HG03571 (cell line): ENCODE results near the gene RNF213.
"Not testable (repeated sequence)": the region's sequence is repeated elsewhere in the genome, so short reads cannot be mapped to it uniquely, and the experiment has no call there.

Source experiments
- ATAC-seq: cut with Tn5 transposase; IDR thresholded peaks from one replicate; pipeline ENCODE4 v1.9.1; 2021; ENCODE audit not compliant: unreplicated experiment

RNF213 gene

DNA sequence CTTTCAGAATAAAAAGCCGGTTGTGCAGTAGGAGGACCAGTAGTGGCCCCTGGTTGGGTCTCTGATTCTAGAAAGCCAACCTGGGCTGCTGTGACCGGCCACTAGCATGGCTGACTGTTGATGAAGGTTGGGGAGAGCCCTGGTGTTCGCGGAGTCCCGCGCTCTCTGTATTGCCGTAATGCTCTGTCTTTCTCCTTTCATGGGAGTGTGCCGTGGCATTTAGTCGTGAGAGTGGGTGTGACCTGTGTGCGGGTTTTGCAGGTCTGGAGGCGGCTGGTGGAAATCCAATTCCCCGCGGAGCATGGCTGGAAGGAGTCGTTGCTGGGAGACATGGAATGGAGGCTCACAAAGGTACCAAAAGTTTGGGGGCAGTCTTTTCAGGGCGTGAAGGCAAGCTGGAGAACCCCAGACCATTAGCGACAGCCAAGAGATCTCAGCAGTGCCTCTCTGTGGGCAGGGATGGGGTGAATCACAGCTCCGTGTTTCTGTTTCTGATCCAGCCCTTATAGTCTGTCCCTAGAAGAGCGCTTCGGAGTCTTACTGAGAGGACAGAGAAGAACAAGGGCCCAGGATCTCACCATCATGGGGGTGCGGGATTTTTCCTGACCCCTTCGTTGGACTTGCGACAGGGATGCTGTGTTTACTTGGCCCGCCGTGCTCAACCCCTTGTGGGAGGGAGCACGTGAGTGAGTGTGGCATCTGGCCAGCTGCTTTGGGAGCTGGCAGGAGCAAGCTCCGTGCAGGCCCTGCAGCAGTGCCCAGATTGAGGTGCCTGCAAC is 56.5 kb downstream of the RNF213 start:
- ATAC-seq: no peak

DNA sequence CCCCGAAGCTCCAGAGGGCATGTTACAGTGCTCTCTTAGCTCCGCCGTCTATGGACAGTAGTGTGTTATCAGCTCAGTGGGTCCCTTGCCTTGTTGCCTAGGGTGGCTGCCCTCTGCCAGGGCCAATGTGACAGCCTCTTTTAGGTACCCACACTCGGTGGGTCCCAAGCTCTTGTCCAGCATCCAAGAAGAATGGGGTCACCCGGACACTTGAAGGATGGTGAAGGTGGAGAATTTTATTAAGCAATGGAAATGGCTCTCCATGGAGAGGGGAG is 57.0 kb downstream of the RNF213 start:
- ATAC-seq: no peak

DNA sequence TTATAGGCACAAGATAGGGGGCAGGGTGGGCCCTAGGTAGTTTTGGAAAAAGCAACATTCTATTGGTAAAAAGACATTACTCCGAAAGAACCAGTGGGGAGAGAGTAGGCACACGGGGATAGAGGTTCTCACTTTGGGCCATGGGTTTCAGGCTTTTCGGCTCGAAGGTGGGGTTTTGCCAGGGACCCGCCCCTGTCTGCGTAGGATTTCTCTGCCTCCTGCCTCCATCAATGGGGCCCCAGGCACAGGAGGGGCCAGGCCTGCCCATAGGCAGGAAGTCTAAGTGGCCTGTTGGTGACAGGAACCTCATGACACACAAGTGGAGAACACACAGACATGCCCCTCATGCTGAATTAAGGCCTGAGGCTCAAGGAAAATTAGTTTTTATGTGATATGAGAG is 57.5 kb downstream of the RNF213 start:
- no peak for ATAC-seq

DNA sequence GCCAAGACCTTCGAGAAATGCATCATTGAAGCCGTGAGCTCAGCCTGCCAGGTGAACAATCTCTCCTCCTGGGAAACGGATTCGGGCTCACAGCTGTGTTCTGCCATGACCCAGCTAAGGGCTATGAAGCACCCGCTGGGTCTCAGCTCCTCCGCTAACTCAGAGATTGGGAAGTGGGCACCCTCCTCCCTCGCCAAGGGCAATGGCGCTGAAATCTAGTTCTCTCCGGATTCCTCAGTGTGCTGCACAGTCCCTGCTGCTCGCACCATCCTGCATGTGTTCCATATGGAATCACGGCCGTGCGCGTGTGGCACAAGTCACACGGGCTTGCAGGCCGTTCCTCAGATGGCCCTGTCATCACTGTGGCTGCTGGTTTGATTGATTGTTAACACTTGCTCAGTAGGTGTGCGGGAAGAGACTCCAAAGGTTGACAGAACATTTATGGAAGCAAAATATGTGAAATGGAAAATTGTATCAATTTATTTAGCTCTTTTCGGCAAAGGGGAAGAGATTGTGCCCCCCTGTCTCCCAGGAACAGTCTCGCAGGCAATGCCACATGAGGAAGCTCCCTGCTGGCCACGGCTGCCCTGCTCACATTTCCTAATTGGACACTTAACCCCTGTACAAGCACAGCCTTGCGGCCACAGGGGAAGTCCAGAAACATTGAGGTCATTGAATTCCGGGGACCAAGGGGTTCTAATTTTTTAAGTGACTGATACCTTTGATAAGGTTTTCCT is 58.8 kb downstream of the RNF213 start:
- no peak for ATAC-seq

DNA sequence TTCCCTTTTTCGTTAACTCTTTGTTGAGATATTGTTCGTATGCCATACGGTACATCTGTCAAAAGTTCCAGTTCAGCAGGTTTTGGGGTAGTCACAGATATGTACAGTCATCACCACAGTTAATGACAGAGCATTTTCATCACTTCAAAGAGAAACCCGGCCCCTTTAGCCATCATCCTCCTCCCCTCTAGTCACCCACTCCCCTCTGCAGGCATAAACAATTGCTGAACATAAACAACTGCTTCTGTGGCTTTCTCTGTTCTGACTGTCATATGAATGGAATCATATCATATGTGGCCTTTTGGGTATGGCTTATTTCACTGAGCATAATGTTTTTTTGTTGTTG is 59.3 kb downstream of the RNF213 start:
- no peak for ATAC-seq

DNA sequence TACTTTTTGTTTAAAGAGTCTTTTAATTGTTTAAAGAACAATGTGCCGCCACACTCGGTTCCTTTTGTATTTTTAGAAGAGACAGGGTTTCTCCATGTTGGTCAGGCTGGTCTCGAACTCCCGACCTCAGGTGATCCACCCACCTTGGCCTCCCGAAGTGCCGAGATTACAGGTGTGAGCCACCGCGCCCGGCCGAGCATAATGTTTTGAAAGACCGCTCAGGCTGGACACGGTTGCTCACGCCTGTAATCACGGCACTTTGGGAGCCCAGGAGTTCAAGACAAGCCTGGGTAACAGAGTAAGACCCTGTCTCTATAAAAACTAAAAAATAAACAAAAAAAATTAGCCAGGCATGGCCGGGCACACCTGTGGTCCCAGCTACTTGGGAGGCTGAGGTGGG is 59.8 kb downstream of the RNF213 start:
- ATAC-seq: no peak

DNA sequence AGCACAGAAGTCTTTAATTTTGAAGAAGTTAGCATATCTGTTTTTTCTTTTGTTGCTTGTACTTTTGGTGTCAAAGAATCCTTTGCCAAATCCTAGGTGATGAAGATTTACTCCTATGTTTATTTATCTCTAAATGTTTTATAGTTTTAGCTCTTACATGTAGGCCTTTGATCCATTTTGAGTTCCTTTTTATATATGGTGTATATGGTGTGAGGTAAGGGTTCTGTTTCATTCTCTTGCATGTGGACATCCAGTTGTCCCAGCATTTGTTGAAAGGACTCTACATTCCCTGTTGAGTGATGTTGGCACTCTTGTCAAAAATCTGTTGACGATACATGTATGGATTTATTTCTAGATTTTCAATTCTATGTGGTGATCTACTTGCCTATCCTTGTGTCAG is 62.2 kb downstream of the RNF213 start:
- no peak for ATAC-seq

DNA sequence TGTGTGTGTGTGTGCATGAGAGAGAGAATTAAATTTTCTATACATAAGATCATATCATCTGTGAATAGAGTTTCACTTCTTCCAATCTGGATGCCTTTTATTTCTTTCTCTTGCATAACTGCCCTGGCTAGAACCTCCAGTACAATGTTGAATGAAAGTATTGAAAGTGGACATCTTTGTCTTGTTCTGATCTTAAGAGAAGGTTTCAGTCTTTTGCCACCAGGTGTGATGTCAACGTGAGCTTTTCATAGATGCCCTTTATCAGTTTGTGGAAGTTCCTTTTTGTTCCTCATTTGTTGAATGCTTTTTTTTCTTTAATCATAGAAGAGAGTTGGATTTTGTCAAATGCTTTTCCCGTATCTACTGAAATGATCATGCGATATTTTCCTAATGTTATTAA is 63.3 kb downstream of the RNF213 start:
- ATAC-seq: no peak

DNA sequence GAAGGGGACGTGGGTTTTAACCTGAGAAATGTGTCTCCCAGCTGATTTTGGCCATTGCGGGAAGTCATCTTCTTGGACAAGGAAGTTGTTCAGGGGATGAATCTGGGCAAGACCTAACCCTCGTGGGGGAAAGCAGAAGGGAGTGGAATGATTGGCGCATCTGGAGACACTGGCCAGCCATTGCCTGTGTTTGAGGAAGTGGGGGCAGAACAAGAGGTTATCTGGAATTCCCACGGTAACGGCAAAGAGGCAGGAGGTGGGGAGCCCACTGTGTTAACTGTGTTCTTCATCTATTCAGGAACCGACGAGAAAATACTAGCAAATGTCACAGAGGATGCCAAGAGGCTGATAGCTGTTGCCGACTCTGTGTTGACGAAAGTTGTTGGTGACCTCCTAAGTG is 66.9 kb downstream of the RNF213 start:
- no peak for ATAC-seq

DNA sequence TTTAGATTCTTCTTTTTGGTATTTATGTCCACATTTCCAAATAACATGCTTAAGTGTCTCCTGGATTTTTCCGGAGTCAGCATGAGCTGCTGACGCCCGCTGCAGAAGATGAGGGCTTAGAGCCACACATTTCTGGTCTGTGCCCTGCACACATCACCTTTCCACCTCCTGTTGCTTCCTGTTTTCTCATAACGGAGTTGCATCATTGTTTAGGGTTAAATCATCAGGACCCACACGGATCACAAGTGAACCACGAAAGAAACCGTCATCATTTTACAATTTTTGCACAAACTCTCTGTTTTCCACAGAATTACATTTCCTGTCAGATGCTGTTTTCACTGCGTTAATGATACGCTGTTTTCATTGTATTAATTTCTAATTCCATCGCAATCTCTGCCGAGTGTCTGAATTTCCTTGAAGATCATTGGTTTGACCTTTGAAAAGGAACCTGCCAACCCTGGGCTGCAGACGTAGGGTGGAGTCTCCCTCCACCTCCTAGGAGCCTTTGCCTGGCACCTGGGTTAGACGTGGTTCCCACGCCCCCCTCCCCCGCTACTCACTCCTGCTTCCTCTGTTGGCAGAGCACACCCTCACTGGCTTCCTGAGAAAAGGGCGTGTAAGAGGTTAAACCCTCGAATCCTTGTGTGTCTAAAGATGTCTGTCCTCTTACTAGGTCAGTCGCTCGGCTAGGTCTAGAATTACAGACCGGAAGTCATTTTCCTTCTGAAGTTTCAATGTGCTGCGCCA is 68.2 kb downstream of the RNF213 start:
- ATAC-seq: no peak

DNA sequence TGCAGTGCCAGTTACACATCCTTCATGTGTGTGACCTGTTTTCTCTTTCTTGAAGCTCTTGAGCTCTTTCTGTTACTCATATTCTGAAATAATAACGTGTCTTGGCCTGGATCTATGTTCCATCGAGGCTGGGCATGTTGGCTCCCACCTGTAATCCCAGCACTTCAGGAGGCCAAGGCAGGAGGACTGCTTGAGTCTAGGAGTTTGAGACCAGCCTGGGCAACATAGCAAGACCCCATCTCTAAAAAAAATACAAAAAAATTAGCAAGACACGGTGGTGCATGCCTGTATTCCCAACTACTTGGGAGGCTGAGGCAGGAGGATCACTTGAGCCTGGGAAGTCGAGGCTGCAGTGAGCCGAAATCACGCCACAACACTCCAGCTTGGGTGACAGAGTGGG is 68.8 kb downstream of the RNF213 start:
- ATAC-seq: not testable (repeated sequence)

DNA sequence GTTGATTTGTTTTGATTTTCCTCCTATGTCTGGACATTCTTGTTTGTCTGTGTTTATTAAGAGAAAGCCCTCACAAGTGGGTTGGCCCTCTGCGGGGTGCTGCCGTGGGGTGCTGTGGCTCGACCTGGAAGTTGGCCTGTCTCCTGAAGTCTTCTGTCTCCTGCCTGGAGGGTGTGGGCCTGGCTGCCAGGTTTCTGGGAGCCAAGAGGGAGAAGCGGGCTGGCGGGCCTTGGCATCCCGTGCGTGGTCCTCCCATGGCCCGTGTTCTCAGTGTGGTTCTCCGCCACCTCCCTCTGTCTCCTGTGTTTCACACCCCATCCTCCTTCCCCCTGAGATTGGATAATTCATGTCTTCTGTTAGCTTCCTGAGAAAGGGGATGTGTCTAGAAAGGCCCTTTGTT is 69.6 kb downstream of the RNF213 start:
- ATAC-seq: no peak

DNA sequence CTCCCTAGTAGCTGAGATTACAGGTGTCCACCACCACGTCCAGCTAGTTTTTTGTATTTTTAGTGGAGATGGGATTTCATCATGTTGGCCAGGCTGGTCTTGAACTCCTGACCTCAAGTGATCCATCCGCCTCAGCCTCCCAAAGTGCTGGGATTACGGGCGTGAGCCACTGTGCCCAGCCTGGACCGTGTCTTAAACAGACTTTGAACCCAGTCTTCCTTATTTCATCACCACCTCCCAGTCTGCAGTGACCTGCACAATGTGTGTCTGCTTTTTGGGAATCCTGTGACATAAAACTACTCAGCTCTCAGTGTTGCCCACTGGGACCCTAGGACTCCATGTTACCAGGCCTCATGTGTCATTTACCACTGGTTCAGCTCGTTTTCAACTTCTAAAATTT is 70.3 kb downstream of the RNF213 start:
- not testable (repeated sequence) for ATAC-seq

DNA sequence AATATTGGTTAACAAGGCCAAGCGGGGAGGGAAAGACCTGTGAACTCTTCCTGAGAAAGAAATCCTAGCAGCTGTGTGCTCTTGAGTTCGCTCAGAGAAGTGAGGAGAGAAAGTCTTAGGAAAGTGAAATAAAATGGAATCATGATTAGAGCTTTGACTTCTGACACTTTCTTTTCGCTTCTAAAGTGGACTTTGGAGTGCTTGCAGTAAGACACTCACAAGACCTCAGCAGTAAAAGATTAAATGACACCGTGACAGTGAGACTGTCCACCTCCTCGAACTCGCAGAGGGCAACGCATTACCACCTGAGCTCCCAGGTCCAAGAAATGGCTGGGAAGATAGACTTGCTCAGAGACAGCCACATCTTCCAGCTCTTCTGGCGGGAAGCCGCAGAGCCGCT is 71.2 kb downstream of the RNF213 start:
- no peak for ATAC-seq

DNA sequence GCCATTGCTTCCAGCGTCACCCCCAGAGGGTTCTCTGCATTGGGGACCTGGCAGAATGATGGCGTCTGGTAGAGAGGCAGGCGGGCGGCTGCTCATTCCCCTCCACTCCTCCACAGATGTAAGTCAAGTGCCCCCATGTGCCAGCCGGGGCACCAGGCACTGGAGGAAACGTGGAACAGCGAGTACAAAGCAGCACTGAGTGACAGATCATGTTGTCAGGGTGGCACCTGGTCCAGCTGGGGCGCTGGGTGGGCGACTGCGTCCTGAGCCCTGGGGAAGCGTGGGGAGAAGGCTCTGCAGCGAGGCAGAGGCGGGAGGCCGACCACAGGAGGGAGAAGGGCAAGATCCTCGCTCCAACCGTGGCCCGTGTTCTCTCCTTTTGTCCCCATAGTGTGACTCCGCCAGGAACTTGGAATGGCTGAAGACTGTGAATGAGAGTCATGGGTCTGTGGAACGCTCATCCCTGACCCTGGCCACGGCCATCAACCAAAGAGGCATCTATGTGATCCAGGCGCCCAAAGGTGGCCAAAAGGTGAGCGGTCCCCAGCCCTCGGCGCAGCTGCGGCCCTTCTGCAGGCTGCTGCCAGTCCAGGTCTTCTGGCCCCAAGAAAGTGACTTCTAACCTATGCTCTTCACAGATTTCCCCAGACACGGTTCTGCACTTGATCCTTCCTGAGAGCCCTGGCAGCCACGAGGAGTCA is 76.7 kb downstream of the RNF213 start:
- no peak for ATAC-seq

DNA sequence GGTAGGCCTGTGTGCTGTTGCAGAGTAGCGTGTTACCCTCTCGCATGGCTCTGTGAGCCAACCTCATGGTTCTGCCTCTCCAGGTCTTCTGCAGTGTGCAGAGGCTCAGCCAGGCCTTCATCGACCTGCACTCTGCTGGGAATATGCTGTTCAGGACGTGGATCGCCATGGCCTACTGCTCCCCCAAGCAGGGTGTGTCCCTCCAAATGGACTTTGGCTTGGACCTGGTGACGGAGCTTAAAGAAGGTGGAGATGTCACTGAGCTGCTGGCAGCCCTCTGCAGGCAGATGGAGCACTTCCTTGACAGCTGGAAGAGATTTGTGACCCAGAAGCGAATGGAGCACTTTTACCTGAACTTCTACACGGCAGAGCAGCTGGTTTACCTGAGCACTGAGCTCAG is 78.5 kb downstream of the RNF213 start:
- no peak for ATAC-seq

DNA sequence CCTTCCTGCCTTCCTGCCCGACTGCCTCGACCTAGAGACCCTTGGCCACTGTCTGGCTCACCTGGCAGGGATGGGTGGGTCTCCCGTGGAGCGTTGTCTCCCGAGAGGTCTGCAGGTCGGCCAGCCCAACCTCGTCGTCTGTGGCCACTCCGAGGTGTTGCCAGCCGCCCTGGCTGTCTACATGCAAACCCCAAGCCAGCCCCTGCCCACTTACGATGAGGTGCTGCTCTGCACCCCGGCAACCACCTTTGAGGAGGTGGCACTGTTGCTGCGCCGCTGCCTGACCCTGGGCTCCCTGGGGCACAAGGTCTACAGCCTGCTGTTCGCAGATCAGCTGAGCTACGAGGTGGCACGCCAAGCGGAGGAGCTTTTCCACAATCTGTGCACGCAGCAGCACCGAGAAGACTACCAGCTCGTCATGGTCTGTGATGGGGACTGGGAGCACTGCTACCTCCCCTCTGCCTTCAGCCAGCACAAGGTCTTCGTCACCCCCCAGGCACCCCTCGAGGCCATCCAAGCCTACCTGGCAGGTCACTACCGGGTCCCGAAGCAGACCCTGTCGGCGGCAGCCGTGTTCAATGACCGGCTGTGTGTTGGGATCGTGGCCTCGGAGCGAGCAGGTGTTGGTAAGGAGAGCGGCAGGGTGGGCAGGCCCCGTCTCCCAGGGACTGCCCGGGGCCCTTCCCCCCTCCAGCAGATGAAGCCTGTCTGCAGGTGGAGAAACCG is 79.2 kb downstream of the RNF213 start:
- ATAC-seq: no peak

DNA sequence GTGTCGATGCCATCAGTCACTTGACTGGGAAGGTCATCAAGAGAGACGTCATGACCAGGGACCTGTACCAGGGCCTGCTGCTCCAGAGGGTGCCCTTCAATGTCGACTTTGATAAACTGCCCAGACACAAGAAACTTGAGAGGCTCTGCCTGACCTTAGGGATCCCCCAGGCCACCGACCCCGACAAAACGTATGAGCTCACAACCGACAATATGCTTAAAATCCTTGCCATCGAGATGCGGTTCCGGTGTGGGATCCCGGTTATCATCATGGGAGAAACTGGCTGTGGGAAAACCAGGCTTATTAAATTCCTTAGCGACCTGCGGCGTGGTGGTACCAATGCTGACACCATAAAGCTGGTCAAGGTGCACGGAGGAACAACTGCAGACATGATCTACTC is 84.7 kb downstream of the RNF213 start:
- no peak for ATAC-seq

DNA sequence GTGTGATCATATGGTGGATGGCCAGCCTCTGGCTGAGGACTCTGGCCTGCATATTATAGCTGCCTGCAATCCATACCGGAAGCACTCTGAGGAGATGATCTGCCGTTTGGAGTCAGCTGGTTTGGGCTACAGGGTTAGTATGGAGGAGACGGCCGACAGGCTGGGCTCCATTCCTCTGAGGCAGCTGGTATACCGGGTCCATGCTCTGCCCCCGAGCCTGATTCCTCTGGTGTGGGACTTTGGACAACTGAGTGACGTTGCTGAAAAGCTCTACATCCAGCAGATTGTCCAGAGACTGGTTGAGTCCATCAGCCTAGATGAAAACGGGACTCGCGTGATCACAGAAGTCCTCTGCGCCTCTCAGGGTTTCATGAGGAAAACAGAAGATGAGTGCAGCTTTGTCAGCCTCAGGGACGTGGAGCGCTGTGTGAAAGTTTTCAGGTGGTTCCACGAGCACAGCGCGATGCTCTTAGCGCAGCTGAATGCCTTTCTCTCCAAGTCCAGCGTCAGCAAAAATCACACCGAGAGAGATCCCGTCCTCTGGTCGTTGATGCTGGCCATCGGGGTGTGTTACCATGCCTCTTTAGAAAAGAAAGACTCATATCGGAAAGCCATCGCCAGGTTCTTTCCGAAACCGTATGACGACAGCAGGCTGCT is 85.3 kb downstream of the RNF213 start:
- ATAC-seq: no peak

DNA sequence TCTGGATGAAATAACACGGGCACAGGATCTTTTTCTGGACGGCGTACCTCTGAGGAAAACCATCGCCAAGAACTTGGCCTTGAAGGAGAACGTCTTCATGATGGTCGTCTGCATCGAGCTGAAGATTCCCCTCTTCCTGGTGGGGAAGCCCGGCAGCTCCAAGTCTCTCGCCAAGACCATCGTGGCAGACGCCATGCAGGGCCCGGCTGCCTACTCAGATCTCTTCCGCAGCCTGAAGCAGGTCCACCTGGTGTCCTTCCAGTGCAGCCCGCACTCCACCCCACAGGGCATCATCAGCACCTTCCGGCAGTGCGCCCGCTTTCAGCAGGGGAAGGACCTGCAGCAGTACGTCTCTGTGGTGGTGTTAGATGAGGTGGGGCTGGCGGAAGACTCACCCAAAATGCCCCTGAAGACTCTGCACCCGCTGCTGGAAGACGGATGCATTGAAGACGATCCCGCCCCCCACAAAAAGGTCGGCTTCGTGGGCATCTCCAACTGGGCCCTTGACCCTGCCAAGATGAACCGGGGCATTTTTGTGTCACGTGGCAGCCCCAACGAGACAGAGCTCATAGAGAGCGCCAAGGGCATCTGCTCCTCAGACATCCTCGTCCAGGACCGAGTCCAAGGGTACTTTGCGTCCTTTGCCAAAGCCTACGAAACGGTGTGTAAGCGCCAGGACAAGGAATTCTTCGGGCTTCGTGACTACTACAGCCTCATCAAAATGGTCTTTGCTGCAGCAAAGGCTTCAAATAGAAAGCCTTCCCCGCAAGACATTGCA is 86.0 kb downstream of the RNF213 start:
- no peak for ATAC-seq
